Neural cell (in vitro differentiated cells): Measurements from ENCODE around the gene WRAP73. TPM values are rescaled to one million over a fixed set of nuclear protein-coding genes. Genes with fewer than 3 reads are reported as not detected.

Experiments used
- H2AFZ ChIP-seq: fragments of 200-600, 300-800 bp; sonication (generic), shearing (Covaris generic); 2 replicates; pipeline ENCODE4 v1.6.0; 2014; ENCODE audit warnings: low read depth, mild to moderate bottlenecking, antibody characterized with exemption, low read length, moderate library complexity
- H3F3A ChIP-seq: fragments of 200-600 bp; shearing (Covaris generic); 2 replicates; pipeline ENCODE4 v1.6.1; 2016; ENCODE audit warnings: mild to moderate bottlenecking, moderate library complexity, mixed read lengths, antibody characterized with exemption, low read length; ENCODE audit not compliant: insufficient read depth, poor library complexity, severe bottlenecking
- H3K27ac ChIP-seq: fragments of 200-600, 300-800 bp; sonication (generic), shearing (Covaris generic); 2 replicates; pipeline ENCODE4 v1.5.1; 2014; ENCODE audit warnings: mild to moderate bottlenecking, low read length, moderate library complexity
- H3K27me3 ChIP-seq: fragments of 300-800, 200-600 bp; sonication (generic), shearing (Covaris generic); 2 replicates; pipeline ENCODE4 v1.6.0; 2014; ENCODE audit warnings: mild to moderate bottlenecking, low read depth, low read length, moderate library complexity; ENCODE audit not compliant: insufficient read depth
- H3K36me3 ChIP-seq: fragments of 300-800, 200-600 bp; sonication (generic), shearing (Covaris generic); 2 replicates; pipeline ENCODE4 v1.5.1; 2014; ENCODE audit warnings: mild to moderate bottlenecking, antibody characterized with exemption, low read length, moderate library complexity; ENCODE audit not compliant: insufficient read depth
- H3K4me2 ChIP-seq: fragments of 300-800, 200-600 bp; sonication (generic), shearing (Covaris generic); 2 replicates; pipeline ENCODE4 v1.6.0; 2014; ENCODE audit warnings: mild to moderate bottlenecking, low read length
- H3K4me3 ChIP-seq: fragments of 300-800, 200-600 bp; sonication (generic), shearing (Covaris generic); 2 replicates; pipeline ENCODE4 v1.5.1; 2014; ENCODE audit warnings: mild to moderate bottlenecking, low read length, moderate library complexity
- H3K79me2 ChIP-seq: fragments of 200-600 bp; shearing (Covaris generic); replicated peaks from 2 replicates; pipeline ENCODE4 v1.6.0; 2014; ENCODE audit warnings: mild to moderate bottlenecking, low read length, moderate library complexity; ENCODE audit not compliant: insufficient read depth
- H3K9ac ChIP-seq: fragments of 300-800, 200-600 bp; sonication (generic), shearing (Covaris generic); 2 replicates; pipeline ENCODE4 v1.6.1; 2016; ENCODE audit warnings: mild to moderate bottlenecking, low read length, mixed read lengths
- H3K9me2 ChIP-seq: fragments of 200-600 bp; shearing (Covaris generic); 2 replicates; pipeline ENCODE4 v1.6.1; 2016; ENCODE audit warnings: mild to moderate bottlenecking, low read length, mixed read lengths; ENCODE audit not compliant: insufficient read depth
- H3K9me3 ChIP-seq: fragments of 200-600, 300-800 bp; sonication (generic), shearing (Covaris generic); 2 replicates; pipeline ENCODE4 v1.6.1; 2016; ENCODE audit warnings: mild to moderate bottlenecking, mixed run types, low read length, moderate library complexity, mixed read lengths
- H4K20me1 ChIP-seq: fragments of 200-600 bp; shearing (Covaris generic); 2 replicates; pipeline ENCODE4 v1.6.1; 2016; ENCODE audit warnings: mild to moderate bottlenecking, mixed run types; ENCODE audit not compliant: insufficient read depth
- EP300 ChIP-seq: fragments of 450-650 bp; conservative IDR thresholded peaks from 2 replicates; pipeline ENCODE4 v1.6.1; 2014; ENCODE audit warnings: antibody characterized with exemption, mild to moderate bottlenecking, moderate library complexity; ENCODE audit not compliant: poor library complexity, severe bottlenecking
- EZH2 ChIP-seq: fragments of 200-600, 300-800 bp; shearing (Covaris generic), sonication (generic); IDR thresholded peaks from 2 replicates; pipeline ENCODE4 v1.6.1; 2014; ENCODE audit warnings: antibody characterized with exemption, low read length, borderline replicate concordance, mild to moderate bottlenecking; ENCODE audit not compliant: insufficient read depth, poor library complexity, severe bottlenecking
- MXI1 ChIP-seq: fragments of 450-650 bp; conservative IDR thresholded peaks from 2 replicates; pipeline ENCODE4 v1.6.1; 2014; ENCODE audit warnings: antibody characterized with exemption, mild to moderate bottlenecking; ENCODE audit not compliant: poor library complexity, severe bottlenecking
- POLR2AphosphoS5 ChIP-seq: IDR thresholded peaks from 2 replicates; pipeline ENCODE4 v1.6.1; 2012
- RAD21 ChIP-seq: fragments of 450-650 bp; conservative IDR thresholded peaks from 2 replicates; pipeline ENCODE4 v1.6.1; 2014; ENCODE audit warnings: antibody characterized with exemption, mild to moderate bottlenecking, moderate library complexity
- SMC3 ChIP-seq: fragments of 450-650 bp; conservative IDR thresholded peaks from 2 replicates; pipeline ENCODE4 v1.6.1; 2014; ENCODE audit warnings: antibody characterized with exemption, mild to moderate bottlenecking, moderate library complexity; ENCODE audit not compliant: poor library complexity
- TAF1 ChIP-seq: IDR thresholded peaks from 2 replicates; pipeline ENCODE4 v1.6.1; 2012; ENCODE audit warnings: low read depth
- polyA plus RNA-seq: library from polyadenylated mRNA; depleted of rRNA; stranded (reverse); fragments of >200 nt; gene quantifications from 2 replicates; pipeline ENCODE4 v1.2.3, GENCODE V29; 2014
- TF ChIP-seq, protein P1 (sequence below): fragments of 450-650 bp; IDR thresholded peaks from 2 replicates; pipeline ENCODE4 v1.5.1; 2014; ENCODE audit warnings: antibody characterized with exemption, mild to moderate bottlenecking, moderate library complexity; ENCODE audit not compliant: poor library complexity, severe bottlenecking
- TF ChIP-seq, protein P2 (sequence below): IDR thresholded peaks from 2 replicates; pipeline ENCODE4 v1.6.1; 2012; ENCODE audit warnings: borderline replicate concordance

WRAP73 gene
- polyA plus RNA-seq, 1 donor from 2014 or later, result 32.9 TPM

DNA sequence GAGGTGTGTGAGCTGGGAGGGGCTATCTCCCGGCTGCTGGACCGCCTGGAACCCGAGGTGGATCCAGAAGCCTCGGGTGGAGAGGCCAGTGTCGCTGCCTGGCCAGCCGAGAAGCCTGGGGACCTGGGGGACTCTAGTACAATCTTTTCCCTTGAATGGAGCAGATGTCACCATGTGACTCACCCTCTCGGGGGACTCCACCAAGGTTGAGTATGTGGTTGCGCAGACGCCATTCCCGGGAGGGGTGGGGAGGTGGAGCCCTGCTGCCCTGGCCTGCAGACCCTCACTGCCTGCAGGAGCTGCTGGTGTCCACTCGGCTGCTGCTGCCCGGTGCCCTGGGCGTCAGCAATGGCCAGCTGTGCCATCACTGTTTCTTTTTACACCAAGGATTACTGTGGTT lies 42.7 kb upstream of the WRAP73 start:
- TF ChIP-seq, protein P1, sequence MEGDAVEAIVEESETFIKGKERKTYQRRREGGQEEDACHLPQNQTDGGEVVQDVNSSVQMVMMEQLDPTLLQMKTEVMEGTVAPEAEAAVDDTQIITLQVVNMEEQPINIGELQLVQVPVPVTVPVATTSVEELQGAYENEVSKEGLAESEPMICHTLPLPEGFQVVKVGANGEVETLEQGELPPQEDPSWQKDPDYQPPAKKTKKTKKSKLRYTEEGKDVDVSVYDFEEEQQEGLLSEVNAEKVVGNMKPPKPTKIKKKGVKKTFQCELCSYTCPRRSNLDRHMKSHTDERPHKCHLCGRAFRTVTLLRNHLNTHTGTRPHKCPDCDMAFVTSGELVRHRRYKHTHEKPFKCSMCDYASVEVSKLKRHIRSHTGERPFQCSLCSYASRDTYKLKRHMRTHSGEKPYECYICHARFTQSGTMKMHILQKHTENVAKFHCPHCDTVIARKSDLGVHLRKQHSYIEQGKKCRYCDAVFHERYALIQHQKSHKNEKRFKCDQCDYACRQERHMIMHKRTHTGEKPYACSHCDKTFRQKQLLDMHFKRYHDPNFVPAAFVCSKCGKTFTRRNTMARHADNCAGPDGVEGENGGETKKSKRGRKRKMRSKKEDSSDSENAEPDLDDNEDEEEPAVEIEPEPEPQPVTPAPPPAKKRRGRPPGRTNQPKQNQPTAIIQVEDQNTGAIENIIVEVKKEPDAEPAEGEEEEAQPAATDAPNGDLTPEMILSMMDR, result no peak
- no peak for TF ChIP-seq SMC3
- TF ChIP-seq MXI1, result no peak
- no peak for TF ChIP-seq EZH2
- TF ChIP-seq TAF1, result no peak
- TF ChIP-seq, protein P2, sequence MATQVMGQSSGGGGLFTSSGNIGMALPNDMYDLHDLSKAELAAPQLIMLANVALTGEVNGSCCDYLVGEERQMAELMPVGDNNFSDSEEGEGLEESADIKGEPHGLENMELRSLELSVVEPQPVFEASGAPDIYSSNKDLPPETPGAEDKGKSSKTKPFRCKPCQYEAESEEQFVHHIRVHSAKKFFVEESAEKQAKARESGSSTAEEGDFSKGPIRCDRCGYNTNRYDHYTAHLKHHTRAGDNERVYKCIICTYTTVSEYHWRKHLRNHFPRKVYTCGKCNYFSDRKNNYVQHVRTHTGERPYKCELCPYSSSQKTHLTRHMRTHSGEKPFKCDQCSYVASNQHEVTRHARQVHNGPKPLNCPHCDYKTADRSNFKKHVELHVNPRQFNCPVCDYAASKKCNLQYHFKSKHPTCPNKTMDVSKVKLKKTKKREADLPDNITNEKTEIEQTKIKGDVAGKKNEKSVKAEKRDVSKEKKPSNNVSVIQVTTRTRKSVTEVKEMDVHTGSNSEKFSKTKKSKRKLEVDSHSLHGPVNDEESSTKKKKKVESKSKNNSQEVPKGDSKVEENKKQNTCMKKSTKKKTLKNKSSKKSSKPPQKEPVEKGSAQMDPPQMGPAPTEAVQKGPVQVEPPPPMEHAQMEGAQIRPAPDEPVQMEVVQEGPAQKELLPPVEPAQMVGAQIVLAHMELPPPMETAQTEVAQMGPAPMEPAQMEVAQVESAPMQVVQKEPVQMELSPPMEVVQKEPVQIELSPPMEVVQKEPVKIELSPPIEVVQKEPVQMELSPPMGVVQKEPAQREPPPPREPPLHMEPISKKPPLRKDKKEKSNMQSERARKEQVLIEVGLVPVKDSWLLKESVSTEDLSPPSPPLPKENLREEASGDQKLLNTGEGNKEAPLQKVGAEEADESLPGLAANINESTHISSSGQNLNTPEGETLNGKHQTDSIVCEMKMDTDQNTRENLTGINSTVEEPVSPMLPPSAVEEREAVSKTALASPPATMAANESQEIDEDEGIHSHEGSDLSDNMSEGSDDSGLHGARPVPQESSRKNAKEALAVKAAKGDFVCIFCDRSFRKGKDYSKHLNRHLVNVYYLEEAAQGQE, result no peak
- no peak for TF ChIP-seq RAD21
- TF ChIP-seq POLR2AphosphoS5, result no peak
- no peak for TF ChIP-seq EP300
- no peak overlapping the region for H3K4me2 ChIP-seq

DNA sequence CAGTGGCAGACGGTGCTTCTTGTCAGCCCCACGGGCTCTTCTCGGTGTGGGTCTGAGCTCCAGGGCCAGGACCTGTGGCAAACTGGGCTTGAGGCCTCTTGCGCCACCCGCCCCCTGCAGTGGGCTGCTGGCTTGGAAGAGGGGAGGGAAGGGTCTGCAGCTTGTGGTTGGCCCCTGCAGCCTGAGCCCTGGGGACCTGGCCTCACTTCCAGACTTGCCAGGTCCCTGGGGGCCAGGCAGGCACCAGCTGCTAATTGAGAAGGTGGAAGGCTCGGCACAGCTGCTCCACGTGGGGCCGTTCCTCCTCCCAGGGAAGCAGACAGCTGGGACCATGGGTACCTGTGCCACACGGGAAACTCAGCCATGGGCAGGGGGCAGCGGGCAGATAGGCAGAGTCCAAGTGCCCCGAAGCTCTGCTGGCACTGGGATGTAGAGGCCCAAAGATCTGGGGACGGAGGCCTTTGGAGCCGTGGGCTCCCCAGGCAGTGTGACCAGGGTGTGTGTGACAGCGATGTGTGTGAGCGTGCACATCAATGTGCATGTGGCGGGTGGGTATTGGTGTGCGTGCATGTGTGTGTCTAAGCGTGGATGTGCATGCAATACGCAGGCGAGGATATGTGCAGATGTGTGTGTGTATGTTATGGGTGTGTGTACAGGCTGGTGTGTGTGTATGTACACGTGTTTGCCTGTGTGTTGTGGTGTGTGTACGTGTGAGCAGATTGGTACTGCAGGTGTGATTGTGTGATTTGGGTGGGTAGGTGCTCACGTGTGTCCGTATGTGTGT lies 41.7 kb upstream of the WRAP73 start:
- Histone ChIP-seq H3K27me3 (no peaks in the 10 kb centered on the region), H3K36me3 (no peaks in the 10 kb centered on the region), H3F3A (no peaks in the 10 kb centered on the region), H3K9me2 (no peaks in the 10 kb centered on the region), H3K4me3 (no peak overlapping the region), H3K79me2 (no peaks in the 10 kb centered on the region), H4K20me1 (no peaks in the 10 kb centered on the region), H3K4me2 (no peak overlapping the region), H3K9me3 (no peaks in the 10 kb centered on the region), H2AFZ (no peak overlapping the region), H3K27ac (no peak overlapping the region), H3K9ac (no peak overlapping the region)
- no peak for TF ChIP-seq EP300
- no peak for TF ChIP-seq EZH2
- TF ChIP-seq MXI1, result no peak

More for the DNA sequence above, 42.7 kb upstream of the WRAP73 start:
- Histone ChIP-seq H3K9me3 (no peaks in the 10 kb centered on the region), H4K20me1 (no peaks in the 10 kb centered on the region), H3K27me3 (no peaks in the 10 kb centered on the region), H3K36me3 (no peaks in the 10 kb centered on the region), H2AFZ (no peak overlapping the region), H3F3A (no peaks in the 10 kb centered on the region), H3K79me2 (no peaks in the 10 kb centered on the region), H3K9ac (no peak overlapping the region), H3K4me3 (no peak overlapping the region), H3K27ac (no peak overlapping the region), H3K9me2 (no peaks in the 10 kb centered on the region)
